ENCODE measurements around the gene PFDN2. TPM values are rescaled to one million over a fixed set of nuclear protein-coding genes. Genes with fewer than 3 reads are reported as not detected.
A peak's percentile ranks its signal among the peaks of the same experiment; 100 is the strongest.

Gene PFDN2
- total RNA-seq, 1 experiment from 2014 or later, result 129 TPM

DNA sequence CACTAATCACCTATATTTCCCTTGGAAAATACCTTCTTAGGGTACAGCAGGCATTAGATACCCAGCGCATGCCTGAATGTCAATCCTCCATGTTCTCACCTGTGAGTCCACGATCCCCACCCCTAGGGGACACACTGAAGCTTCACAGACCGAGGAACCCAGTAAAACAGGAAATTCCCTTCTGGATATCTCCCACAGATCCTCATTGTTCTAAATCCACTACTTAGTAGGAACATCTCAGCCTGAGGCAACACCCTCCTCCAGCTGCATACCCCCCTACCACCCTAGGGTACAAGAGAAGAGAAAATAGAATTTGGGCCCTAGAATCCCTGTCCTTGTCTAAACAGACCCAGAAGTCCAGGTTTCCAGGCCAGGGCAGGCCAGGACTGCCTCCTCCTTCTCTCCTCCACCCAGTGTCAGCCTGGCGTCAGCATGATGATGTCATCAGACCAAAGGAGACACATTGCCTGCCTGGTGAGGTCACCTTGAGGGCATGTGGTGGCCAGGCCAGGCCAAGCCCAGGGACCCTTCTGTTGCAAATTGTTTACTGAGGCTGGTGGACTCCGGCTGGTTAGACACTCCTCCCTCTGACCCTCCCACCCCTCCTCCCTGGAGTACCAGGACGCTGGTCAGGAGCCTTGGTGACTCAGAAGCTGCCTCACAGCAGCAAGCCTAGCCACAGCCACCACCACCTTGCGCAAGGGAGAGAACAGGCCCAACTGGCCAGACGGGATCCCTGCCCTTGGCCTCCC, 34.7 kb downstream of the PFDN2 start:
- H3K27me3 Mint-ChIP-seq (ENCODE audit: unreplicated experiment), result no peaks in the 10 kb centered on the region
- CTCF ChIA-PET, result interaction anchor here (0.7 to 2.0 kb wide), 5 partner anchors 10 to 85 kb away, joined by 3 to 5 read pairs (median 4); partner anchors contain the start of gene USF1
- peak overlapping the region; percentile 77 for H3K4me3 Mint-ChIP-seq (ENCODE audit: low read depth, unreplicated experiment)
- H3K4me1 Mint-ChIP-seq (ENCODE audit: low read depth, unreplicated experiment), result peaks cover 85% of the 10 kb centered on the region
- TF ChIP-seq, protein P1, sequence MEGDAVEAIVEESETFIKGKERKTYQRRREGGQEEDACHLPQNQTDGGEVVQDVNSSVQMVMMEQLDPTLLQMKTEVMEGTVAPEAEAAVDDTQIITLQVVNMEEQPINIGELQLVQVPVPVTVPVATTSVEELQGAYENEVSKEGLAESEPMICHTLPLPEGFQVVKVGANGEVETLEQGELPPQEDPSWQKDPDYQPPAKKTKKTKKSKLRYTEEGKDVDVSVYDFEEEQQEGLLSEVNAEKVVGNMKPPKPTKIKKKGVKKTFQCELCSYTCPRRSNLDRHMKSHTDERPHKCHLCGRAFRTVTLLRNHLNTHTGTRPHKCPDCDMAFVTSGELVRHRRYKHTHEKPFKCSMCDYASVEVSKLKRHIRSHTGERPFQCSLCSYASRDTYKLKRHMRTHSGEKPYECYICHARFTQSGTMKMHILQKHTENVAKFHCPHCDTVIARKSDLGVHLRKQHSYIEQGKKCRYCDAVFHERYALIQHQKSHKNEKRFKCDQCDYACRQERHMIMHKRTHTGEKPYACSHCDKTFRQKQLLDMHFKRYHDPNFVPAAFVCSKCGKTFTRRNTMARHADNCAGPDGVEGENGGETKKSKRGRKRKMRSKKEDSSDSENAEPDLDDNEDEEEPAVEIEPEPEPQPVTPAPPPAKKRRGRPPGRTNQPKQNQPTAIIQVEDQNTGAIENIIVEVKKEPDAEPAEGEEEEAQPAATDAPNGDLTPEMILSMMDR (IDR thresholded peaks at IDR 0.05; ENCODE audit: unreplicated experiment), result no peak
- H3K9me3 Mint-ChIP-seq (ENCODE audit: low read depth, unreplicated experiment), result no peaks in the 10 kb centered on the region
- intact Hi-C loops (cut with micrococcal nuclease; ENCODE audit: unreplicated experiment), result loop anchor here (2.0 to 5.0 kb wide), 2 partner anchors 14 to 36 kb away; partner anchors contain the start of gene USF1
- peak overlapping the region; percentile 25 for H3K27ac Mint-ChIP-seq (ENCODE audit: unreplicated experiment)
- BruUV-seq (replicated peaks), result no TSS peak
- DNase-seq, result peak; percentile 99
- H3K36me3 Mint-ChIP-seq (ENCODE audit: insufficient read depth, unreplicated experiment), result peaks cover 76% of the 10 kb centered on the region

DNA sequence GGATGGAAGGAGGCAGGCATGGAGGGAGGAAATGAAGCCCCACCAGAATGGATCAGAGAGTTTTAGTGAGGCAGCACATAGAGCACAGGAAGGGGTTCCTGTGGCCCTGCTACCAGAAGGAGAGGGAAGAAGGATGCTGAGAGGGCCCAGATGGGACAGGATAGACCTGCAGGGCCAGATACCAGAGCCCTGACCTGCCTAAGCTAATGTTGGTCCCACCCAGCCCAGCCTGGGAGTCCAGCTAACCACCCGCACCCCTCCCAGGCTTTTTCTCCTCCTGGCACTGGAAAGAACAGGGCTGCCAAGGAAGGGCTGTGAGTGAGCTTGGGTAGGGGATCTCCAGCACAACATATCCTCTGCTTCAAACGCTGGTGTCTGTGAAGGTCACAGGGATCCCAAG, 35.4 kb downstream of the PFDN2 start:
- peaks cover 69% of the 10 kb centered on the region for H3K36me3 Mint-ChIP-seq (ENCODE audit: insufficient read depth, unreplicated experiment)
- H3K4me3 Mint-ChIP-seq (ENCODE audit: low read depth, unreplicated experiment), result peak overlapping the region; percentile 77
- DNase-seq, result peak; percentile 37
- CTCF ChIA-PET, result interaction anchor here (0.7 to 2.0 kb wide), 4 partner anchors 10 to 85 kb away, joined by 3 to 5 read pairs (median 4); partner anchors contain the start of gene USF1
- no peaks in the 10 kb centered on the region for H3K9me3 Mint-ChIP-seq (ENCODE audit: low read depth, unreplicated experiment)
- intact Hi-C loops (cut with micrococcal nuclease; ENCODE audit: unreplicated experiment), result loop anchor here (2.0 to 5.0 kb wide), 2 partner anchors 14 to 35 kb away; partner anchors contain the start of gene USF1
- H3K4me1 Mint-ChIP-seq (ENCODE audit: low read depth, unreplicated experiment), result peaks cover 78% of the 10 kb centered on the region
- no TSS peak for BruUV-seq (replicated peaks)
- TF ChIP-seq, protein P1 (IDR thresholded peaks at IDR 0.05; ENCODE audit: unreplicated experiment), result no peak
- no peaks in the 10 kb centered on the region for H3K27me3 Mint-ChIP-seq (ENCODE audit: unreplicated experiment)
- peak overlapping the region; percentile 25 for H3K27ac Mint-ChIP-seq (ENCODE audit: unreplicated experiment)

DNA sequence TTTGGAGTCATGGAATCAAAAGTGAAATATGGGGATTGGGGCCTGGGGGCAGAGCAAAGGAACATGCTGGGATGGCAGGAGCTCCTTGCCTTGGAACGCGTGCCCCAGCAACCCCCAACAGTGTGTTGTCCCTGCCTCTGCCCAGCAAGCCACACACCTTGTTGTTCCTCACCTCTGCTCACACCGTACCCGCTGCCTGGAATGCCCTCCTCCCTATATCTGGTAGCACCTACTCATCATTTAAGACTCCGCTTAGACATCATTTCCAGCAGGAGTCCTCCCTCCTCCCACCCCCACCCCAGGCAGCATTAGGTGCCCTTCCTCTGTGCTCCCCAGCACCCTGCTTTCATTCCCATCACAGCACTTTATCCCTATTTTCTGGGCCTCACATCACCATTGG, 36.3 kb downstream of the PFDN2 start:
- H3K27me3 Mint-ChIP-seq (ENCODE audit: unreplicated experiment), result no peaks in the 10 kb centered on the region
- peak overlapping the region; percentile 14 for H3K4me3 Mint-ChIP-seq (ENCODE audit: low read depth, unreplicated experiment)
- intact Hi-C loops (cut with micrococcal nuclease; ENCODE audit: unreplicated experiment), result loop anchor here (5.0 kb wide), 1 partner anchor 34 kb away; the partner anchor contains the start of gene USF1
- DNase-seq, result no peak
- peaks cover 68% of the 10 kb centered on the region for H3K4me1 Mint-ChIP-seq (ENCODE audit: low read depth, unreplicated experiment)
- H3K36me3 Mint-ChIP-seq (ENCODE audit: insufficient read depth, unreplicated experiment), result peaks cover 68% of the 10 kb centered on the region
- peak overlapping the region; percentile 25 for H3K27ac Mint-ChIP-seq (ENCODE audit: unreplicated experiment)
- TF ChIP-seq, protein P1 (IDR thresholded peaks at IDR 0.05; ENCODE audit: unreplicated experiment), result no peak
- BruUV-seq (replicated peaks), result no TSS peak
- H3K9me3 Mint-ChIP-seq (ENCODE audit: low read depth, unreplicated experiment), result no peaks in the 10 kb centered on the region
- CTCF ChIA-PET, result interaction anchor here (2.1 kb wide), 1 partner anchor 8 kb away, joined by 4 read pairs; the partner anchor contains the start of gene NECTIN4

DNA sequence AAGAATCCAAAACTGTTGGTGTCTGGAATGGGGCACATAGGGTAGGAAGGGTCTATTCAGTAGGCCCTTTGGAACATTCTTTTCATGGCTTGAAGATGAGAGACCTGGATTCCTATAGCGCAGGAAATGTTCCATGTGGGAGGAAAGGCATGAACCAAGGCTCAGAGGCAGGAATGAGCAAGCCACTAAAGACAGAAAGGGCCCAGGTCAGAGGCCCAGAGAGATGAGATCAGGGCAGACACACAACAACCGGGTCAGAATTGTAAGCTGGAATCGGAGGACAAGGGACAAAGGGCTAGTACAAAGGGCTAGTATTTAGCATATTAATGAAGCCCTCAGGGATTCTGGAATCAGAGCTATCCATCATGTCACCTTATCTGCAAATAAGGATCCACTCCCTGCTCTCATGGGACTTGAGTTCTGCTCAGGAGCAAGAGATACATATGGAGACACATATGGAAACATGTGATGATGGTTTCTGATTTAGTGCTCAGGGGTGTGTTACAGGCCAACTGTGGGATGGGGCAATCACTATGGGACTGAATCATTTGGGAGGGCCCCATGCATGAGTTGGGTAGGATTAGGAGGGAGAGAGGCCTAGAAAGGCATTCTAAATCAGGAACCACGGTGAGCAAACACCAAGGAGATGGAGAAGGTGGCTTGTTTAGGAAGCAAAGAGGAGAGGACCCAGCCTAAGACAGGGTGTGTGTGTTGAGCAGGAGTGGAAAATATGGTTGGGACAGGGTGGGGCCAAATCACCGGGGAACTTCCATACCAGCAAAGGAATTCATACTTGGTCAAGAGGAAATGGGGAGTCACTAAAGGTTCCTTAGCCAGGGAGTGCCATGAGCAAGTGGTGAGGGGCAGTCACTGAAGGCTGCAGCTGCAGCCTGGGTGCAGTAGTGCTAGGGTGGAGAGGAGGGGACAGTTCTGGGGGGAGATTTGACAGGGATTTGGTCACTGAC, 37.1 kb downstream of the PFDN2 start:
- DNase-seq, result no peak
- Mint-ChIP-seq H3K9me3 (ENCODE audit: low read depth, unreplicated experiment) (no peaks in the 10 kb centered on the region), H3K27me3 (ENCODE audit: unreplicated experiment) (no peaks in the 10 kb centered on the region), H3K4me1 (ENCODE audit: low read depth, unreplicated experiment) (peaks cover 61% of the 10 kb centered on the region), H3K27ac (ENCODE audit: unreplicated experiment) (peak overlapping the region; percentile 25), H3K4me3 (ENCODE audit: low read depth, unreplicated experiment) (peak overlapping the region; percentile 14), H3K36me3 (ENCODE audit: insufficient read depth, unreplicated experiment) (peaks cover 66% of the 10 kb centered on the region)
- intact Hi-C loops (cut with micrococcal nuclease; ENCODE audit: unreplicated experiment), result loop anchor here (5.0 kb wide), 1 partner anchor 33 kb away; the partner anchor contains the start of gene USF1
- TF ChIP-seq, protein P1 (IDR thresholded peaks at IDR 0.05; ENCODE audit: unreplicated experiment), result no peak
- CTCF ChIA-PET, result interaction anchor here (2.1 kb wide), 1 partner anchor 8 kb away, joined by 4 read pairs; the partner anchor contains the start of gene NECTIN4
- no TSS peak for BruUV-seq (replicated peaks)

Measured in Calu3 (cell line).